GM04504 (cell line): ENCODE results near the gene LVRN.
A peak's percentile ranks its signal among the peaks of the same experiment; 100 is the strongest.

Experiments used
- DNase-seq: peaks from one replicate; pipeline ENCODE4 v3.0.0-alpha.2; 2012; ENCODE audit warnings: low read depth

LVRN gene

DNA sequence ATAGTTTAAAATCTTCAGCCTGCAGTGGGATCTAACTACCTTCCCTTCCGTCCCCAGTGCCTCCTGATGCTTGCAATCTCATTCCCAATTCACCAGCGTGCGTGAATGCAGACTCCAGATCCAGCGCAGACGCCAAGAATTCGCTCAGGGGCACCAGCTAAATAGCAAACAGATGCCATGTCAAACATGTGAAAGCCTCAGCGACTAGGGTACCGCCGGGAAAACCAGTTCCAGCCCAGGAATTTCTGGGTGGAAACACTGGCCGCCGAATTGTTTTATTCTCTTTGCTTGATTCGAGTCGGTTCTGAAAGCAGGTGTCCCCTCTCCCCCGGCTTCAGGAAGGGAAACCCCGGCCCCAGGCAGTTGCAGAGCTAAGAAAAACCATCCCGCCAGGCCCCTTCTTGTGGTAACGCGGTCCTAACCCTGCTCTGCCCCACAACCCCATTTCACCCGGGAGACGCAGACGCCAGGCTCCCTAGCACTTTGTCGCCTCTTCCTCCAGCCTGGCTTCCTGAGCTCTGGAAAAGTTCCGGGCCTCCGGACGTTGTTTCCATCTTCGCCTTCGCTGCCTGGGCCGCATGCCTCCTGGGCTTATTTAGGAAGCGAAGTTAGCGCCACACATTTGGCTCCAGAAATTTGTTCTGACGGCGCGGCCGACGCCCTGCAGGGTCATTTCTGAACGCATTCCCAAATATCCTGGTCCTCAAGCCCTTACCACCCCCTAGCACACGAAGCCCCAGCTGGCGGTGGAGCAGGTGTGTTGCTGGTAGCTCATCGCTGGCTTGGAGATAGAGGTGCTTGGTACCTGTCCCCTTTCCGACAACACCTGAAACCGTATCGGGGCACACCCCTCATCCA is 665 bp upstream of the LVRN start:
- DNase-seq, result peak; percentile 50

DNA sequence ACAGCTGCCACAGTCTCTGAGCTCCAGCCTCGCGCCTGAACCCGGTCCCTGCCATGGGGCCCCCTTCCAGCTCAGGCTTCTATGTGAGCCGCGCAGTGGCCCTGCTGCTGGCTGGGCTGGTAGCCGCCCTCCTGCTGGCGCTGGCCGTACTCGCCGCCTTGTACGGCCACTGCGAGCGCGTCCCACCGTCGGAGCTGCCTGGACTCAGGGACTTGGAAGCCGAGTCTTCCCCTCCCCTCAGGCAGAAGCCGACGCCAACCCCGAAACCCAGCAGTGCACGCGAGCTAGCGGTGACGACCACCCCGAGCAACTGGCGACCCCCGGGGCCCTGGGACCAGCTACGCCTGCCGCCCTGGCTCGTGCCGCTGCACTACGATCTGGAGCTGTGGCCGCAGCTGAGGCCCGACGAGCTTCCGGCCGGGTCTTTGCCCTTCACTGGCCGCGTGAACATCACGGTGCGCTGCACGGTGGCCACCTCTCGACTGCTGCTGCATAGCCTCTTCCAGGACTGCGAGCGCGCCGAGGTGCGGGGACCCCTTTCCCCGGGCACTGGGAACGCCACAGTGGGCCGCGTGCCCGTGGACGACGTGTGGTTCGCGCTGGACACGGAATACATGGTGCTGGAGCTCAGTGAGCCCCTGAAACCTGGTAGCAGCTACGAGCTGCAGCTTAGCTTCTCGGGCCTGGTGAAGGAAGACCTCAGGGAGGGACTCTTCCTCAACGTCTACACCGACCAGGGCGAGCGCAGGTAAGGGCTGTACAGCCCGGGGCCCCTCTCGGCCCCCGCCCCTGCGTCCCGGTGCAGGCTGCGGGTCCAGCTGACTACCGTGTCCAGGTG is 509 bp downstream of the LVRN start:
- DNase-seq, result no peak

DNA sequence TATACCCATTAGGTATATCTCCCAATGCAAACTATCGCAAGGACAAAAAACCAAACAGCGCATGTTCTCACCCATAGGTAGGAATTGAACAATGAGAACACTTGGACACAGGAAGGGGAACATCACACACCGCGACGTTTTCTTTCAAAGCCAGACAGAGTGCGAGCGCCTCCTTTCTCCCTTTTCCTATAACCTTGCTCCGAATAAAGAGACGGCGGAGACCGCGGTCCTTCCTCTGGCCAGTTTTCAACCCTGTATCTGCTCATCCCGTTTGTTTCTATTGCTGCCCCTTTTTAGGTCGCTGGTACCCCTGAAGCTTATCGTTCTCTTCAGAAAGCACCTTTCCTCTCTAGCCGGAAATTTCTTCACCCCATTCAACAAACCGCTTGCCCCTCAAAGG is 1.3 kb downstream of the LVRN start:
- DNase-seq, result no peak

DNA sequence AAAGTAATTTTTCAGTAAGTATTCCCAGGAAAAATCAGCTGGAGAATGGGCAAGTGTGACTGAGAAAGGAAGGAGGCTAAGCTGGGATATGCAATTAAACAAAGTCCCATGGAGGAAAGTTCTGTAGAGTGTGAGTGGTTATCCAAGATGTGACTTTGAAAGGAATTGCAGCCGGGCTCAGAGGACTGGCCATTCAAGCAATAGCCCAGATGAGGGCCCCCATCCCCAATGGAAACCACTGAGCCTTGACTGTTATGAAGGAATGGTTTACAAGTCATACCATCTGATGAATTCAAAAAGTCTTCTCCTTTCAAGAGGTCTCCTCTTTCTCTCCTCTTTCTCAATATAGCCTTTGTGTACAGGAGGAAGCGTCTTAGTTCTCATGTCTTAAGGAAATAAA is 6.5 kb downstream of the LVRN start:
- DNase-seq, result no peak

DNA sequence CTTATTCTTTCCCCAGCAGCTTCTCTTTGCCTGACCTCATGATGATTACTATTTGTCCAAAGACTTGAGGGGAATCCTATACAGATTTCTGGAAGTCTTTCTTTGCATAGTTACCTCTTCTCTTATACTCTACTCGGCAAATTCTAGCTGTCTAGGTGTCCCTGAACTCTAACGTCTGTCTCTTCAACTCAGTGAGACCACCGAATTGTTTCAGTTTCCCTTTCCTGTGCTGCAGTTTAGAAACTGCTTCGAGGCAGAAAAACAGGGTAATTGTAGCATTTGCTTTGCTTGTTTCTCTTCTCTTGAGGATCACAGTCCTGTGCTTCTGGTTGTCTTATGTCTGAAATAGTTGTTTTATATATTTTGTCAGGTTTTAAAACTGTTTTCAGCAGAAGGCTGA is 14.8 kb downstream of the LVRN start:
- no peak for DNase-seq

DNA sequence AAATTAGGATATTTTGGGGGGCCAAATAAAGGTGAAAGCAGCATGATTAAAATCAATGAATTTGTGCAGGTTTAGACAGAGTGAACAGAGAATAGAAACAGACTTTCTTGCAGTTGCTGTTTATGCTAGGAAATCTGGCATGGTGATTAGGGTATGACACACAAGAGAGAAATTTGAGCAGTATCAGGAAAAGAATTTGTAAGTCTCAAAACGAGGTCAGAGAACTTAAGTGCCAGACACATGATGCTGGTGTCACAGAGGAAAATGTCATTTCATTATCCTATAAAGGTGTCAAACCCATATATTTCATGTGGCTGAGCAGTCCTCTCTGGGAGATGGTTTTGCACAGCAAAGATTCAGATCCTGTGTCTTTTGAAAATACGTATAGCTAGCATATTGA is 15.7 kb downstream of the LVRN start:
- peak; percentile 78 for DNase-seq

DNA sequence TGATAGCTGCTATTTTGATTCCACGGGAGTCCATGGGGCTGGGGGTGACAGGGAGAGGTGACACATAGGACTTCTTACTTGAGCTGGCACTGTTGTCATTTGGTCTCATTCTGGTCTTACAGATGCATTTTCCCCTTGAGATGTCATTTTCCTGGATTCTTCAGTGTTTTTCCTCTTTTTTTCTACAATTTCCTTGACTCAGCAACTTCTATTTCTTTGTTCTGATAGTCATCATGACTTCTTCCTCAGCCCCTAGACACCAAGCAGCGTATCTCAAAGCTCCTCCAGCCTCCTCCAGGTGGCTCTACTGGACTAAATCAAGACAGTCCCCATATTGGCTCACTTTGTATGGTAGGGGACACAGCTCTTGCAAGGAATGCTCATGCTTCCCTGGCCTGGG is 16.5 kb downstream of the LVRN start:
- DNase-seq, result no peak

DNA sequence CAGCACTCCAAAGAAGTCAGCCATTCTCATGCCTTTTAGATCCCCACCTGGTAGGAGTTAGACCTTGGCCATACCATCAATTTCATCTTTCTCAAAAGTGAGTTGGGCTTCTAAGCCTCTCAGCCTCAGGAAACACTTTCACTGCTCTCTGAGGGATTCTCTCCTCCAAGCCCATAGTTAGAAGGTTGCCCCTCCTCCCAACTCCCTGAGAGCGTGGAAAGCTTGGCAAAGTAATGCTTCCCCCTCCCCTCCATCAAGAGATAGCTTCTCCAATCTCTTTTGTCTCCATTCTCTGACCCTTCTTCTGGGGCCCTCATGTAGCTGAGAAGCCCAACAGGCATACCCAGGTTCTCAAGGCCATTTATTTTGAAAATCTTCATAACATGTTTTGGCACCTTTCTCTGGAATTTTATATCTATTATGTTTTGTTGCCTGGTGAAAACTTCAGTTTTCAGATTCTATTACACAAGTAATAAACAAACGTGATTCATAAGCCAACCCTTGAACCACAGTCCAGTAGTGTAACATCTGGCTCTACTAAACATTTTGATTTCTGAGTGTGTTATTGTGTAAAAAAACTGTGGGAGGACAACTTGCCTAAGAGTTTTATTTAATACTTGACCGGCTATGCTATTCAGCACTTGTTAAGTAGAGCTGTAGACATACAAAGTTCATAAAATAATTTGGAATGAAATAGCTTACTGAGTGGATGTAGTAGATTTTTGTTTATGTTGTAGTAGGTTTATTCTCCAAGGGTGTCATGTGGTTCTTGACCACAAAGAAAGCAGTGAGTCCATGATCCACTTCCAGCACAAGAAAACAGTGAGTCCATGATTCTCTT is 17.1 kb downstream of the LVRN start:
- DNase-seq, result peak; percentile 77

DNA sequence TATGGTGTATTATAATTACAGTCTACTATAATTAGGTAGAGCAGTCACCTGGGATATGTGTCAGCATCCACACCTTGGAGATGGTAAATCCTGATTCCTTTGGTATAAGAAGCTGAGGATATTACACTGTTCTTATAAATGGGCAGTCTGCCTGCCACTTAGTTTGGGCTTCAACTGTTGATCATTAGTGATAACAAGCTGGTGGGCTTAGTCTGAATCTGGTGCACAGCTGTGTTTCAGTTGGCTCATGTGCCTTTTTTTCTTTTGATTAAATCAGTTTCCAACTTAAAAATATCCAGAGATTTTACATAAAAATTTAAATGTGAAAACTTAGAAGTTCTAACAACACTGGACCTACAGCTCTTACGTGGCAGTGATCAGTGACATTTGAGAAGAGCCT is 21.2 kb downstream of the LVRN start:
- DNase-seq, result no peak

DNA sequence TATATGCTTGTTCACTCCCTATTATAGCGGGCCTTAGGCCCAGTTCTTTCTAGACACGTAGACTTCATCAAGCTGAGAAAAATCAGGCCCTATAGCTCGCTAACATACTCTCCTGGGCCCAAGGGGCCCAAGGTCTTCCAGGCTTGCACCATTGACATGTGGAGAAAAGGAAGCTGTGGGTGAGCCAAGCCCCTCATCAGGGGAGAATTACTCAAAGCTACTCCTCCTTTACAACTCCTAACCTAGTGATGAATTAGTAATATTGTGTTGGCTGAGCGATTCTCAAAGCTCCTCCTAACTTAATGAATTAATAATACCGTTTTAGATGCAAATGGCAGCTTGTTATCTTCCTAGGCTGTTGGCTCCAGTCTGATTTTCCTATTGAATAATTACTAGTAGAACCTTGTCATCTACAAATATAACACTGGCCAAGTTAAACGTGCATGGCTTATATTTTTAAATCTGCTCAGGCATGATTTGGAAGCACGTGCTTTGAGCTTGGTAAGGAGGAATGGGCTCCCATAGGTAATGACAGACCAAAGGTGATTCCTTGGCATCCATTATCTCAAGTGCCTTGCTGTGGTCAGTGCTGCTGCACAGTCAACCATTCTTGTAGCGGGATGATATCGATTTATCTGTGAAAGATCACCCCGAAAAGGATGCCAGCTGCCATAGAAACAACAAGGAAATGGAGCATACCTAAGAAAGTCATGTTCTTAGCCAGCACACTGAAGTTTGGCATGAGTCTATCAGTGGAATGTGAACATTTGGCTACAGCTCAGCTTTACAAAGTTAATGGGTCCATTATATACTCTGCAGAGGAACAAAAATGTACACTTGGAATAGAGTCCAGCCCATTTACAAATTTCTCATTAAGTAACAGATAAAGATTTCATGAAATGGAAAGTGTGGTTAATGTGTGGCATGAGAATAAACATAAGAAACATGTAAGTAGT is 23.8 kb downstream of the LVRN start:
- DNase-seq, result no peak

DNA sequence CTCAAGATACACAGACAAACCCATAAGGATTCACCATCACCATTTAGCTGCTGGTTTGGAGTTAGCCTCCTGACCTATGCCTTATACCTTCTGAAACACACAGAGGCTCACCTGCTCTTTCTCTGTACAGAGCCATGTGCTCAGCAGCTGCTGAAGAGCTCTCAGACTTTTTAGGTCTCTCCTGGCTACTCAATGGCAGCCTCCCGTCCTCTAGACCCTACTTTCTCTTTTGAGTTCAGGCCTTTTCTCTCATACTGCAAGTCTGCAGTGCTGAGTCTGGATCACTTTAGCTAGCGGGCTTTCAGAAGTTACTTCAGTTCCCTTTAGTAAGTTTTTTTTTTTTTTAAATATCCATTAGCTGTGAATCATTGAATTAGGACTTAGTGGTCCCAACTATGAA is 25.7 kb downstream of the LVRN start:
- no peak for DNase-seq

DNA sequence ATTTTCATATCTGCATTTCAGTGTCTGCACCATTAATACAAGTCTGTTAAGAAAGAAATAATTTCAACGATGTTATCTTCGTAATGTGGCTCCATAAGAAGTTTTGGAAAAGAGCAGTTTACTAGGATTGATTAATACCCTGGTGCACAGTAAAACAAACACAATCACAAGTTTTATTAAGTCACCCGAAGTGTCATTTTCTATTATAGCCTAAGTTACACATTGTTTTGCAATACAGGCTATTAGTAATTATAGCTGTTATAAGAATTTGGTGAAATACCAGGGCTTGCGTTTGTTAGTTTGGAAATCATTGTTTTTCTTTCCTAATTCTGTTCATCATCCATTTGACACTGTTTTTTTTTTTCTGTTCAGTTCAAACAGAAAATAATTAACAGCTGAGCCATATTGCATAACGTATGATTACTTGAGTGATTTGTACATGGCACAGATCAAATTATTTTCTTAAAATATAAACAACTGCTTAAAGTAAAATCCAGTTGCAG is 30.6 kb downstream of the LVRN start:
- no peak for DNase-seq

DNA sequence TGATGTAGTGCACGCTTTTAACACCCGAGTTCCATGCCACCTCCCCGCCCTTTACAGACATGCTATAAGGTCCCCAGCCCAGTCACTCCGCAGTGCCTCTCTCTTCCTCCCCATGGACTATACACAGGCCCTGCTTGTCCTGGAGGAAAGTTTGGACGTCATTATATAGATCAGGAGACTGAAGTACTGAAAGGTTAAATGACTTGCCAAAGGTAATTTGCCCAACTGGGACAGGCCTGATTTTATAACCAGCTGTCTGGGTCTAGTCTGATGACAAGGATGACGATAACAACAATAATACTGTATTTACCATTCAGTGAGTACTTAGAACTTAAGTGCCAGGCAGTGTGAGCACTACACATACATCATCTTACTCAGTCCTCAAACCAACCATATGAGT is 33.1 kb downstream of the LVRN start:
- DNase-seq, result no peak

DNA sequence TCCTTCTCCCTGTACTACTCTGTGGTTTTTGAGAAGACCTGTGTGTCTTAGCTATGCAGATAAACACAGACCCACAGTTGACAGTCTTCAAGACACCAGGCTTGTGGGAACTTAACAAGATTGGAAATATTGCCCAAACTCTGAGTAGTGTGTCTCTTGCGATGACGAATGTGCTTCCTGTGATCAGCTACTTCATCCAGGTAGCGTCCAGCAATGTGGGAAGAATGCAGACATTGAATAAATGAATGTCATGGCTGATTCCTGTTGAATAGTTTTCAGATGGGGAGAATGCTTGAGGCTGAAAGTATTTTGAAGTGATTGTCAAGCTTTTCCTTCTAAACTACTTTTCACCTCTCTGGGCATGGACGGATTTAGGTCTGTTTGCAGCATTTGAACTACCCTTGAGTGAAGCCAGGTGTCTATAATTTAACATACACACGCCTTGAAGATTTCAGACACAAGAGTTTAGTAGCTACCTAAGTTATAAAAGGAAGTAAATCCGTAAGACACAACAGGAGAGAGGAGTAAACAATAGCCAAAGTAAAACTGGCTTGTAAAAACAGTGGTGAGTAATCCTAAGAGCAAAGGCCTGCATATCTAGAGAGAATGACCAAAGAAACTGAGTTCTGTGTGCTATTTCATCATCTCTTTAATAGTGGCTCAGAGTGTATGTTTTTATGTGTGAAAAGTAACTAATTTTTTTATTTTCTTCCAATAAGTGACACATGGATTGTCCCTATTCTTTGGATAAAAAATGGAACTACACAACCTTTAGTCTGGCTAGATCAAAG is 40.0 kb downstream of the LVRN start:
- no peak for DNase-seq

DNA sequence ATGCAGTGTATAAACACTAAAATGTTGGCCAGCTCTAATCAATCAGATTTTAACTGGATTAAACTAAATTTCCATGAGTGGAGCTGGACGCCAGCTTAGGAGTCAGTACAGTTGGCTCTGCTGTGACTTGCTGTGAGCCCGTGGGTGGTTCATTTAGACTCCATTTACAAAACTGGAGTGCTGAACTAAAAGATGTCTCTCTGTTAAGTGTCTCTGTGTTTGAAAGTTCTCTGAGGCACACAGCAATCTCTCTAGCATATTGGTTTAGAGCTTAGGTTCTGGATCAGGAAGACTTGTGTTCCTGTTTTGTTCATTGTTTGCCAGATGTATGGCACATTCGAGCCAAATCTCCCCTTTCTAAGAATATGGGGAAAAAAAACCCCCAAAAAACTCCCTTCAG is 42.0 kb downstream of the LVRN start:
- no peak for DNase-seq

DNA sequence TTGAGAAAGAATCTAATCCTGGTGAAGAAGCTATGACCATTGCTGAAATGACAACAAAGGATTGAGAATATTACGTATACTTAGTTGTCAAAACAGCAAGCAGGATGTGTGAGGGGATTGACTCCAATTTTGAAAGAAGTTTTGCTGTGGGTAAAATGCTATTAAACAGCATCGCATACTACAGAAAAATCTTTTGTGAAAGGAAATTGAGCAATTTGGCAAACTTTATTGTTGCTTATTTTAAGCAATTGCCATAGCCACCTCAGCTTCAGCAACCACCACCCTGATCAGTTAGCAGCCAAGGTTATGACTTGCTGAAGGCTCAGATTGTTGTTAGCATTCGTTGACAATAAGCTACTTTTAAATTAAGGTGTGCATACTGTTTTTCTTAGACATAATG is 47.5 kb downstream of the LVRN start:
- no peak for DNase-seq

DNA sequence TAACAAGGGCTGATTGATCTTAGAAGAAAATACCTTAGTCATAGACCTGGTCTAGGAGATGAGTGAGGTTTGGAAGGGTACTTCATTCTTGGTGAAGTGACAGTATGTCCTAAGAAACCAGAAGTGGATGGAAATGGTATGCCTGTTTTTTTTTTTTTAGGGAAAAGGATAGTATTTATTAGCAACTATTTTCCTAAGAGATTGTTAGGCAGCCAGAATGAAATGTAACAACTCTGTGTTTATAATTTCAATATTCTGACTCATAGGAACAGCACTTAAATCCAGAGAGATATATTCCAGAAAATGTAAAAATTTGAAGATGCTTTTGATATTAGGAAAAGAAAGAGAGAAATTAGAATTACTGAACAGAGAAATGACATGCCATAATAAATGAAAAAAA is 48.8 kb downstream of the LVRN start:
- no peak for DNase-seq

DNA sequence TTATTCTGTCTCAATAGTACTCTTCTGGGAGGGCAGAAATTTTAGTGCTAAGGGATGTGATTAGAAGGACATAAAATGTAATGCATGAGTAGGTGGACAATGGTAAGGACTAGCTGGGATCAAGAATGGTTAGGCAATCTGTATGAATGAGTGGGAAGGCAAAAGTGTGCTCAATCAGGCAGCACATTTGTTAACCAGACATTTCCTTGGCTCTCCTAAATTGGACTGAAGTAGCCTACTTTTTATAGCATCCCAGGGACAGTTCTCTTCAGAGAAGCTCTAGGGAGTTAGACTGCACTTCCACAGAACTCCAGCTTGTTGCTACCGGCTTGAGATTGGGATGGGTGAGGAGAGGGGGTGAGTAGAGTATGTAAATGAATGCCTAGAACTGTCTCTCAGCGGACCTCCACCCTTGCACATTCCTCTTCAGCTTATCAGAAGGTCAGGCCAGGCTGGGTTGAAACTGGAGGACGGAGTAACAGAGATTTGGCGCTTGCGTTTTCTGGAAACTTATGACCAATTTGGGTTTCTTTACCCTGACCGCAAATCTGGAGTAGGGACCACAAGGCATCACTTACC is 51.0 kb downstream of the LVRN start:
- DNase-seq, result no peak

DNA sequence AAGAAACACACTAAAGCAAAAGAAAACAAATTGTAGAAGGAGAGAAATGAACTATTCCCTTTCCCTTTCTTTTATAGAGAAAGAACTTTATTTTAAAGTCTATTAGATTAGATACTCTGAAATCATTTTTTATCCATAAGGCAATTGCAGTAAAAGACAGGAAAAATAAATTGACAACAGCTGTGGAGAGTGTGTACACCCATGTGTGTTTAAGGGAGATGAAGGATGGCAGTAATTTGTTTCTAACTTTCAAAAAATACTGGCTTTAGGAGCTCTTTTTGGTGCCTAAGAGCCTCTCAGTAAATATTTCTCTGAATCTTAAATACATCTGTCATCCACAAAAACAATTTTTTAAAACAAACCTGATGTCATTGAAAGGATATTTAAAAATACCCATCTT is 51.7 kb downstream of the LVRN start:
- DNase-seq, result no peak

DNA sequence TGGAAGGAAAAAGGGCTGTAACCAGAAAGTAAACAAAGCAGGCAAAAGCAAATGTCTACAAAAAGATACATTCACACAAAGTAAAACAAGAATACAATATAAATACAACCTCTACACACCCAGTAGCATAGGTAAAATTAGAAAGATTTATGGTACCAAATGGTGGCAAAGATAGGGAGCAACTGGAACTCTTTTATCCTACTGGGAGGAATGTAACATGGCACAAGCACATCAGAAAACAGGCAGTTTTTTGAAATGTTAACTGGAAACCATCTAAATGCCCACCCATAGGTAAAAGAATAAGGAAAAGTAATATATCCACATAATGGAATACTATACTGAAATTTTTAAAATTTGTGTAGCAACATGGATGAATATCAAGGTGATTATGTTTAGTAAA is 61.3 kb downstream of the LVRN start:
- no peak for DNase-seq
